SKM-1 (cell line): ENCODE data around the gene CTAG2.
"Not testable (repeated sequence)": the region's sequence is repeated elsewhere in the genome, so short reads cannot be mapped to it uniquely, and the experiment has no call there.

Experiments
- DNase-seq: peaks from one replicate; lab custom pipeline; 2025; ENCODE audit not compliant: unreplicated experiment; lab: John Stamatoyannopoulos, UW

Gene CTAG2

DNA sequence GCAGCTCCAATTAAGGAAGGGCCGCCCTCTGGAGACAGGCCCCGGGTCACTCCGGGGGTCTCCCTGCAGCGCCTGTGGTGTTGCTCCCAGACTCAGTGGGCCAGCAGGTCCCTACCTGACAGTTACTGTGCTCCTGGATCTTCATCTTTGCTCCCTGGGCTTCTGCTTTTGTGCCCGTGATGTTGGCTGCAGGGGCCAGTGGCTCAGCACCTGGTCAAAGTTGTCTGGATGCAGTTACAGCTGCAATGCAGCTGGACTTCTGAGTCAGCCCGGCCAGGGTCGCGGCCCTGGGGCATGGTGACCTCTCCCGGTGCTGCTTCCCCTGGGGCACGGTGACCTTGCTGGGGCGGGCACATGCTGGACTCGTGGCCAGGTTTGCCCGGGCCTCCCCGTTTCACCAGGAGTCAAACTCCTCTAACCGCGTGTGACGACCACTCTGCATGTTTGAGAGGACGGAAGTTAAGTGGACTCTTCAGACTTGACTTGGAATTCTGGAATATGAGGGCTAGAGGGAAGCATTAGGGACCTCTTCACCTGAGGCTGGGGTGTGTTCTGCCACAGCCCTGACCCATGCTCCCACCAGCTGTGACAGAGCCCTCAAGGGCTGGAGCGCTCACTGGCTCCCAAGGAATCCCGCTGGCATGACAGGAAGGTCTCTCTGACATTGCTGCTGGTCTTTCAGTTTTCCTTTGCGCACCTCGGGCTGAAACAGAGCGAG, 3.7 kb downstream of the CTAG2 start:
- DNase-seq: no peak

GRCh38 chrX:154648931-154649330, 4.4 kb downstream of the CTAG2 start:
- no peak for DNase-seq

- DNase-seq: not testable (repeated sequence)
Observed at GRCh38 chrX:154645745-154646378, 7.5 kb downstream of the CTAG2 start.

DNA sequence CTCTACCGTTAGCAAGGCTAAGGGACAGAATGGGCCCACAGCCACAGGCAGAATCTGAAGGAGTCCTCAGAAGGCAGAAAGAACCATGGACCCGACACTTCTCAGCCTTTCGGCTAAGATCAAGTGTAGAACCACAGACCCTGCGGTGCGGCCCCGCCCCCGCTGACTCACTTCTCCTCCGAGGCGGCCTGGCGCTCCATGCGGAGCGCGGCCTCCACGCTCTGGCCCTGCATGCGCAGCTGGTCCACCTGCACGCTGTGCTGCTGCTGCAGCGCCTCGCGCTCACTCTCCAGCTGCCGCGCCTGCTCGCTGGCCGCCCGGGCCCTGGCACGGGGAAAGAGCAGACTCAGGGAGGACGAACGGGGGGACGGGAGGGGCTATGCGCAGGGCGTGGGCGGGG, 9.7 kb downstream of the CTAG2 start:
- not testable (repeated sequence) for DNase-seq

GRCh38 chrX:154641740-154642139, 11.6 kb downstream of the CTAG2 start:
- DNase-seq: not testable (repeated sequence)

DNA sequence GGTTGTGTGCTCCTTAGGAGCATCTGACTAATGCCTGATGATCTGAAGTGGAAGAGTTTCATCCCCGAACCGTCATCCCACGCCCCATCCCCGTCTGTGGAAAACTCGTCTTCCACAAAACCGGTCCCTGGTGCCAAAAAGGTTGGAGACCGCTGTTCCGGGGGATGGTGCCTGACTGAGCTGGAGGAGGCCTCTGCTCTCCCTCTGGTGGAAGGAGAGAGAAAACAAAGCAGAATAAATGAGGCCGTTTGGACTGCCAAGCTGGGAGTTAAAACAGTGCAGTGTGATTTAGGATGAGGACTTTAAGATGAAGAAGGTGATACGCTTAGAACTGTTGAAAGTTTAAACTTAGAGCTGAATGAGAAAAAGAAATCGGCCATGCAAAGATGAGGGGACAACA, 19.7 kb downstream of the CTAG2 start:
- not testable (repeated sequence) for DNase-seq

- DNase-seq: not testable (repeated sequence)
Observed at GRCh38 chrX:154630949-154631348, 22.4 kb downstream of the CTAG2 start.

DNA sequence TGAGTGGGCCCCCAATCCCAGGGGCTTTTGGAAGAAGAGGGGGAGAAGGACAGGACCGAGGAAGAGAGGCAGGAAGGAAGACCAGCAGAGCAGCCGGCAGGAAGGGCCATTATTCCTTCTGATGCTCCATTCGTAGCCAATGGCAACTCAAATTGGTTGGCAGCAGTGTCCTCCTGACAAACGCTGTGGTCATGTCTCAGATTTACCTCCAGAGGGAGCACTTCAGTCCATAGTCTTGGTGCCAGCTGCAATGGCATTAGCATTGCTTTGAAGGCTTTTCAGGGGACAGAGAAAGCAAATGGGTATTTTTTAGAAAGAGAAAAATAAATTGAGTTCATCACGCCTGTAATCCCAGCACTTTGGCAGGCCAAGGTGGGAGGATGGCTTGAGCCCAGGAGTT, 24.4 kb downstream of the CTAG2 start:
- DNase-seq: not testable (repeated sequence)

DNA sequence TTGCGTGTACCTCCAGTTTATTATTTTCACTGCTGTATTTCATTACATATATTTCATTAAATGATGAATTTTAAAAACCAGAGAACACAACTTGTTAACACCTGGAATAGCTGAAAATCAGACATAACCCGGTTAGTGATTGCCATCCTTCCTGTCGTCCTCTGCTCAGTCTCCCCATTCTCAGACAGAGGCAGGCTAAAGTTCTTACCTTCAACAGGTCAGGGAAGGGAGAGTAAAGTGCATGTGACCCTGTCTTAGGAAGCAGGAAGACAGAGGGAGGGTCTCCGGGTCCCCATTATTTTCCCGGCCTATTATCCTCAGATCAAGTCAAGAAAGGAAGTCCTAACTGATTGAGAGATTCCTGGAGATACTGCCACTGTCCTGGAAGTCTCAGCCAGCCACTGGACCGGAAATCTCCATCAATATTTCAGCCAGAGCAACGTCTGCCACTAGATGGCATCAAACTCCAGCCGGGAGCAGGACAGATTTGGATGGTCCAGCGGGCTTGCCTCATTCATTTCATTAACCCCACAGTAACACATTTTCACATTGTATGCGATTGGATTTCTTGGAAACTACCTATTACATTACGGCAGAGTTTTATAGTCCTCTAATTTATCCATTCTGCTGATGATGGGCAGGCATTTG, 32.5 kb downstream of the CTAG2 start:
- DNase-seq: not testable (repeated sequence)

DNA sequence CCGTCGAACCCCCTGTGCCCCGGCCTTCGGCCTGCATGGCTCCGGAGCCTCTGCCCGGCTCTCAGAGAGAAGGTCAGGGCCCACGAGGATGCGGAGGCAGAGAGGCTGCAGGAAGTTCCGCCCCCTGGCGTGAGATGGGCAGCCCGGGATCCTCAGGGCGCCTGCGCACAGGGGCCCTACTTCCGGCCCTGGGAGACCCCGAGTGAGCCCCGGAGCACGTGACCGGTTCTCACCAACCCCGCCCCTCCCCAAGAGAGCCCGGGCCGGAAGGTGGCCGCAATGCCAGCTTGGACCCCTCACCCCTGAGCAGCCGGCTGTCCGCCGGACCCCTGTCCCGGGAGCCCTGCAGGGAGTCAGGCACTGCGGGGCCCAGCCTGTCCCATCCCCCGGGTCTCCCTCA, 34.2 kb downstream of the CTAG2 start, which contains the start of gene CTAG1B:
TSS of gene CTAG1B (minus strand) at position 101 of the 400 bp plus-strand sequence. CDS start at position 37, 64 bp downstream.
- not testable (repeated sequence) for DNase-seq

DNA sequence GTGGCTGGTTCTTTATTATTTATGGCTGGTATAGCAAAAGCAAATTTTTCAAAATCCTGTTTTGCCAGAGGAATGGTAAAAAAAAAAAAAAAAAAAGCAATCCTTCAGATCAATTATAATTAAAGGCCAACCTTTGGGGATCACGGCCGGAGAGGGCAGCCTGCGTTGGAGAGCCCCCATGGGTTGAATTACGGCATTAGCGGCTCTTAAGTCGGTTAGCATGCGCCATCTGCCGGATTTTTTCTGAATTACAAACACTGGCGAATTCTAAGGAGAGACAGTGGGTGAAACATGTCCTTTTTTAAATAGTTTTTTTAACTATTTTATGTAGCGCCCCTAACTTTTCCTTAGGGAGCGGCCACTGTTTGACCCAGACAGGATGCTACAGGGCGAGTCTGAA, 39.8 kb downstream of the CTAG2 start:
- DNase-seq: not testable (repeated sequence)

GRCh38 chrX:154611146-154611545, 42.2 kb downstream of the CTAG2 start:
- DNase-seq: not testable (repeated sequence)

DNA sequence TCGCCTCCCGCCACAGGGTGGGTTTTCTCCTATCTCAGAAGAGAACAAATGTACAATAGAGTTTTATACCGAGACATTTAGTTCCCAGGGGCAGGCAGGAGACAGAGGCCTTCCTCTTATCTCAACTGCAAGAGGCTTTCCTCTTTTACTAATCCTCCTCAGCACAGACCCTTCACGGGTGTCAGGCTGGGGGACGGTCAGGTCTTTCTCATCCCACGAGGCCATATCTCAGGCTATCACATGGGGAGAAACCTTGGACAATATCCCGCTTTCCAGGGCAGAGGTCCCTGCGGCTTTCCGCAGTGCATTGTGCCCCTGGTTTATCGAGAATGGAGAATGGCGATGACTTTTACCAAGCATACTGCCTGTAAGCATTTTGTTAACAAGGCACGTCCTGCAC, 44.6 kb downstream of the CTAG2 start:
- not testable (repeated sequence) for DNase-seq

DNA sequence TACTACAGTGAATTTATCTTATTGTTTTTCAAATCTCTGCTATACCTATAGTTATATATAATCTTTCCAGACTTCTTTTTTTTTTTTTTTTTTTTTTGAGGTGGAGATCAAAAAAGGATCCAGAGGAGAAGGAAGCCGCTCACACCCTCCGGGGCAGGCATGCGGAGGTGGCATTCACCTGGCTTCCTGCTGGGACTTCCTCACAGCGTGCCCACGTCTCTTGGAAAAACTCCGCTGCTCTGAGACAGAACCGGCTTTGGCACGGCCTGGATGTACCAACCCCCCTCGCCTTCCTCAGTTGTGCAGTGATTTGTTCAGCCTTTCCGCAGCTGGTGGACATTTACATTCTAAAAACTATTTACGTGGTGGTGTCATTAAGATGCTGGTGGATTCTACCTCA, 45.4 kb downstream of the CTAG2 start:
- DNase-seq: not testable (repeated sequence)

- DNase-seq: no peak
Observed at GRCh38 chrX:154607370-154607769, 46.0 kb downstream of the CTAG2 start.

- no peak for DNase-seq
Observed at GRCh38 chrX:154605566-154605965, 47.8 kb downstream of the CTAG2 start.

- no peak for DNase-seq
Observed at GRCh38 chrX:154603438-154604430, 49.6 kb downstream of the CTAG2 start.

- no peak for DNase-seq
Observed at GRCh38 chrX:154602766-154603437, 50.5 kb downstream of the CTAG2 start.

DNA sequence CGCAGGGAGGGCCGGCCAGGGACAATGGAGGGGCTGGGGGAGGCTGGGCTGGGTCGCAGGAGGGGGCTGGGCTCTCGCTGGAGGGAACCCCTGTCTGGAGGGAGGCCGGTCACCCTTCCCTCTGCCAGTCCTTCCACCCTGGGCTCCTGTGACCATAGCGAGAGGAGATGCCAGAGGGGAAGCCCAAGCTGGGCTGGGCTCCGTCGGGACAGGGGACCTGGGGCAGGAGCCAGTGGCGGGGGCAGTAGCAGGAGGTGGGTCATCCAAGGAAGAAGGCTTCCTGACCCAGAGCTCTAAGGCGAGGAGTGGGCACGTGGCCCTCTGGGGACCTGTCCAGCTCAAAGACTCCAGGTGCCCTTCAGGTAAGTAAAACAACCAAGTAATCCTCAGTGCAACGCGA, 51.2 kb downstream of the CTAG2 start:
- DNase-seq: no peak
